Esophagus (tissue), 2 donors: ENCODE data around the gene TMEM131. TPM values are rescaled to one million over a fixed set of nuclear protein-coding genes. Genes with fewer than 3 reads are reported as not detected.
A peak's percentile ranks its signal among the peaks of the same experiment; 100 is the strongest.

Experiments
- H3K27ac ChIP-seq, 2 donors: one replicate each; pipeline ENCODE4 v1.5.1; 2013; ENCODE audit warnings: low read depth in 2 of 2, mild to moderate bottlenecking in 2 of 2, inconsistent platforms in 1 of 2, low read length in 1 of 2, moderate library complexity in 1 of 2
- H3K27me3 ChIP-seq, 2 donors: one replicate each; pipeline ENCODE4 v1.6.1; 2013; ENCODE audit warnings: low read length in 2 of 2, control low read depth in 1 of 2, mild to moderate bottlenecking in 1 of 2; ENCODE audit not compliant: insufficient read depth in 2 of 2, control insufficient read depth in 1 of 2
- H3K36me3 ChIP-seq, 2 donors: one replicate each; pipeline ENCODE4 v1.6.1; 2013; ENCODE audit warnings: low read length in 1 of 2; ENCODE audit not compliant: control insufficient read depth in 2 of 2, insufficient read depth in 2 of 2
- H3K4me1 ChIP-seq, 2 donors: one replicate each; pipeline ENCODE4 v1.6.1; 2013; ENCODE audit warnings: low read length in 1 of 2; ENCODE audit not compliant: control insufficient read depth in 2 of 2, insufficient read depth in 2 of 2
- H3K4me3 ChIP-seq, 2 donors: one replicate each; pipeline ENCODE4 v1.5.1; 2013; ENCODE audit warnings: low read length in 2 of 2, mild to moderate bottlenecking in 2 of 2, low read depth in 1 of 2, moderate library complexity in 1 of 2
- H3K9me3 ChIP-seq, 2 donors: one replicate each; pipeline ENCODE4 v1.6.1; 2013; ENCODE audit warnings: mild to moderate bottlenecking in 2 of 2, low read depth in 1 of 2, low read length in 1 of 2, moderate library complexity in 1 of 2; ENCODE audit not compliant: control insufficient read depth in 2 of 2, insufficient read depth in 1 of 2
- WGBS, 2 donors: extraction: QIAGEN DNeasy Blood & Tissue Kit; methylation state at CpG; one replicate each; pipeline ENCODE4 v1.1.7; 2013; 5-methylcytosine and 5-hydroxymethylcytosine counted together
- polyA plus RNA-seq, 2 donors: library from polyadenylated mRNA; stranded (reverse); fragments of 200-250 nt; gene quantifications; one replicate each; pipeline ENCODE4 v1.2.3, GENCODE V29; 2013
- donor health status: healthy with polysubstance abuse.
- donor health status: Bipolar disorder and iron deficiency.

Gene TMEM131
- polyA plus RNA-seq, 2 donors: 9.3 to 9.9 TPM

GRCh38 chr2:97982621-97983020, 13.1 kb downstream of the TMEM131 start:
- Histone ChIP-seq H3K27ac (no peak overlapping the region), H3K36me3 (no peaks in the 10 kb centered on the region)

GRCh38 chr2:97981961-97982360, 13.8 kb downstream of the TMEM131 start:
- 95 to 96% methylated on average over 5 of the region's 5 CpGs for WGBS, 2 donors
- H3K27me3 ChIP-seq: no peaks in the 10 kb centered on the region
- H3K4me1 ChIP-seq: no peaks in the 10 kb centered on the region
- no peak overlapping the region for H3K4me3 ChIP-seq
- no peak overlapping the region for H3K27ac ChIP-seq
- H3K36me3 ChIP-seq: no peaks in the 10 kb centered on the region
- H3K9me3 ChIP-seq: no peaks in the 10 kb centered on the region

More at GRCh38 chr2:97982621-97983020, 13.1 kb downstream of the TMEM131 start:
- Histone ChIP-seq H3K27me3 (no peaks in the 10 kb centered on the region), H3K4me1 (no peaks in the 10 kb centered on the region), H3K9me3 (no peaks in the 10 kb centered on the region), H3K4me3 (no peak overlapping the region)

- H3K36me3 ChIP-seq: no peaks in the 10 kb centered on the region
- 83 to 85% methylated on average over 2 of the region's 2 CpGs for WGBS, 2 donors
- H3K27me3 ChIP-seq: no peaks in the 10 kb centered on the region
- H3K4me3 ChIP-seq: no peak overlapping the region
- no peaks in the 10 kb centered on the region for H3K9me3 ChIP-seq
- H3K4me1 ChIP-seq: no peaks in the 10 kb centered on the region
- H3K27ac ChIP-seq: no peak overlapping the region
Measured at GRCh38 chr2:97979904-97980303, 15.8 kb downstream of the TMEM131 start.

GRCh38 chr2:97974471-97974870, 21.3 kb downstream of the TMEM131 start:
- H3K4me3 ChIP-seq: no peak overlapping the region
- no peak overlapping the region for H3K27ac ChIP-seq
- no peaks in the 10 kb centered on the region for H3K36me3 ChIP-seq
- no peaks in the 10 kb centered on the region for H3K27me3 ChIP-seq
- 87 to 92% methylated on average over 1 of the region's 1 CpG for WGBS, 2 donors
- no peaks in the 10 kb centered on the region for H3K9me3 ChIP-seq
- H3K4me1 ChIP-seq: peaks cover 2 to 4% of the 10 kb centered on the region in 2 donors

- no peaks in the 10 kb centered on the region for H3K36me3 ChIP-seq
- H3K4me1 ChIP-seq: peaks cover 2 to 4% of the 10 kb centered on the region in 2 donors
- 74 to 90% methylated on average over 5 of the region's 5 CpGs for WGBS, 2 donors
- no peak overlapping the region for H3K27ac ChIP-seq
- H3K27me3 ChIP-seq: no peaks in the 10 kb centered on the region
- no peak overlapping the region for H3K4me3 ChIP-seq
- no peaks in the 10 kb centered on the region for H3K9me3 ChIP-seq
Measured at GRCh38 chr2:97970293-97971060, 25.3 kb downstream of the TMEM131 start.

- H3K27me3 ChIP-seq: no peaks in the 10 kb centered on the region
- no peaks in the 10 kb centered on the region for H3K9me3 ChIP-seq
- peaks cover 2 to 4% of the 10 kb centered on the region in 2 donors for H3K4me1 ChIP-seq
- 64 to 72% methylated on average over 4 of the region's 4 CpGs for WGBS, 2 donors
- H3K27ac ChIP-seq: no peak overlapping the region
- H3K36me3 ChIP-seq: no peaks in the 10 kb centered on the region
- no peak overlapping the region for H3K4me3 ChIP-seq
Measured at GRCh38 chr2:97969081-97970067, 26.4 kb downstream of the TMEM131 start.

GRCh38 chr2:97967931-97968627, 27.7 kb downstream of the TMEM131 start:
- 82 to 96% methylated on average over 7 of the region's 7 CpGs for WGBS, 2 donors

GRCh38 chr2:97967216-97967592, 28.5 kb downstream of the TMEM131 start:
- Histone ChIP-seq H3K9me3 (no peaks in the 10 kb centered on the region), H3K36me3 (no peaks in the 10 kb centered on the region), H3K4me1 (peaks cover 2 to 4% of the 10 kb centered on the region in 2 donors), H3K27ac (no peak overlapping the region), H3K4me3 (no peak overlapping the region), H3K27me3 (no peaks in the 10 kb centered on the region)

More at GRCh38 chr2:97967931-97968627, 27.7 kb downstream of the TMEM131 start:
- H3K9me3 ChIP-seq: no peaks in the 10 kb centered on the region
- no peak overlapping the region for H3K4me3 ChIP-seq
- no peaks in the 10 kb centered on the region for H3K36me3 ChIP-seq
- peaks cover 2 to 4% of the 10 kb centered on the region in 2 donors for H3K4me1 ChIP-seq
- H3K27me3 ChIP-seq: no peaks in the 10 kb centered on the region
- H3K27ac ChIP-seq: no peak overlapping the region

- WGBS, 2 donors: 44 to 49% methylated on average over 3 of the region's 3 CpGs
- H3K27me3 ChIP-seq: no peaks in the 10 kb centered on the region
- H3K36me3 ChIP-seq: no peaks in the 10 kb centered on the region
- peak overlapping the region in 1 of 2 donors; percentile 48 for H3K27ac ChIP-seq
- no peaks in the 10 kb centered on the region for H3K9me3 ChIP-seq
- no peak overlapping the region for H3K4me3 ChIP-seq
- peaks cover 2 to 4% of the 10 kb centered on the region in 2 donors for H3K4me1 ChIP-seq
Measured at GRCh38 chr2:97966545-97967215, 29.1 kb downstream of the TMEM131 start.
